NCI-H146 treated with DMSO at 0.1 percent for 48 hours (cell line): ENCODE measurements around the gene CTBP1.

ENCODE experiments used
- DNase-seq: peaks from one replicate; lab custom pipeline; 2025; ENCODE audit not compliant: unreplicated experiment; lab: John Stamatoyannopoulos, UW

CTBP1 gene

GRCh38 chr4:1177274-1178141 is 71.4 kb downstream of the CTBP1 start:
- DNase-seq, result no peak

- no peak for DNase-seq
Measured at GRCh38 chr4:1176398-1177273, 72.3 kb downstream of the CTBP1 start.

GRCh38 chr4:1175635-1176229 is 73.2 kb downstream of the CTBP1 start:
- no peak for DNase-seq

GRCh38 chr4:1174941-1175634 is 73.8 kb downstream of the CTBP1 start:
- DNase-seq, result no peak

DNA sequence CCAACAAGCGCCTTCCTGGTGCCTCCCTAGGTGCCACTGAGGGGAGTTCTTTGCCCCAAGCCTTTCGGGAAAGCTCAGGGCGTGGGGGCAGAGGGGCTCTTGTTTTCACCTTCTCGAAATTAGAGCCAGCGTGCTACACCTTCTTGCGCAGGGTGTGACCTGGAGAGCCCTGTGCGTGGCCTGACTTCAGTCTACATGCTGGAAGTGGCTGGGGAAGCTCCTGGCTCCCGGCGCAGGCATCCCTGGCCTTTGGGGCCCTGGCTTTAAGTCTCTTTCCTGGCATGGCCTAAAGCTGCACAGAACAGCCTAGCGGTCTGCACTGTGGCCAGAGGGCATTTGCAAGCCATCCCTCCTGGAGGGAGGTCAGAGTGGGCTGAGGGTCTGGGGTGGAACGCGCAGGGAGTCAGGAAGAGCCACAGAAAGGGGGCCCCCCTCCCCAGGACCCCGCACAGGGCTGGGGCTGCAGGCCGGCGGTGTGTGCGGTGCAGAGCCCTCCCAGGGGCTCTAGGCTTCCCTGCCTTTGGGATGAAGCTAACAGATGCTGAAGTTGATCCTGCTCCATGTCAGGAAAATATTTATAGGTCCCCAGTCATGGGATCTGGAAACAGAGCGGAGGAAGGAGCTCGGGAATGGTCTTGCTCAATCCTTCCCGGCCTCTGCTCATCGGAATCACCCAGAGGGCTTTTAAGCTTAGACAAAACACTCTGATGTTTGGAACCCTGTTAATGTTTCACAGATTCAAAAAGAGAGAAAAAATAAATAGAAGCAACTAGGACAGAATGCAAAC is 75.8 kb downstream of the CTBP1 start:
- no peak for DNase-seq

DNA sequence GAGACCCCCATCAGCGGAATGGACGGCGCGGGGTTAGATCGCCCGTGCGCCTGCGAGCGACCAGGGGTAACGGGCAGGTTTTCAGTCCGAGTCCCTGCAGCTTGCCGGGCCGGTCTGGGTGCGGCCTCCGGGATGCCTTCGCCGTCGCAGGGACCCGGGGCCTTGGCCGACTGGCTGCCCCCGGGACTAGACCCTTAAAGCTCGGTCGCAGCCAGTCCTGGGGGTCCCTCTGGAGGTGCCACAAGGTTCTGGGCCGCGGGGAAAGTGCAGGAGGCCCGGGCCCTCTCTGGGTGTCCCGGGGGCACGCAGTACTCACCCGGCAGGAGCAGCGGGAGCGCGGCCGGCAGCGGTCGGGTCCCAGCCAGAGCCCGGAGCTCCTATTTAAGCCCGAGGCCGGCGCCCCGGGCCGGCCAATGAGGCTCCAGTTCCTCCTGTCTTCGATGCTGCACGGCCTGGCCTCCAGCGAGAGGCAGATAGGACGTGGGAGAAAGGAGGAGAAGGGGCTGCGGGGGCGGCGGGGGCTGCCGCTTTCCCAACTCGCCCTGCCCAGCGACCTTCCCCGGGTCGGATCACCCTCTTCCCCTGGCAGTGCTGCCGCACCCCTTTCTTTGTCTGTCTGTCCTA is 76.6 kb downstream of the CTBP1 start, which contains the start of gene SPON2:
Gene SPON2, minus strand, starts transcription at position 356 of the 624 bp plus-strand sequence.
- DNase-seq, result no peak

DNA sequence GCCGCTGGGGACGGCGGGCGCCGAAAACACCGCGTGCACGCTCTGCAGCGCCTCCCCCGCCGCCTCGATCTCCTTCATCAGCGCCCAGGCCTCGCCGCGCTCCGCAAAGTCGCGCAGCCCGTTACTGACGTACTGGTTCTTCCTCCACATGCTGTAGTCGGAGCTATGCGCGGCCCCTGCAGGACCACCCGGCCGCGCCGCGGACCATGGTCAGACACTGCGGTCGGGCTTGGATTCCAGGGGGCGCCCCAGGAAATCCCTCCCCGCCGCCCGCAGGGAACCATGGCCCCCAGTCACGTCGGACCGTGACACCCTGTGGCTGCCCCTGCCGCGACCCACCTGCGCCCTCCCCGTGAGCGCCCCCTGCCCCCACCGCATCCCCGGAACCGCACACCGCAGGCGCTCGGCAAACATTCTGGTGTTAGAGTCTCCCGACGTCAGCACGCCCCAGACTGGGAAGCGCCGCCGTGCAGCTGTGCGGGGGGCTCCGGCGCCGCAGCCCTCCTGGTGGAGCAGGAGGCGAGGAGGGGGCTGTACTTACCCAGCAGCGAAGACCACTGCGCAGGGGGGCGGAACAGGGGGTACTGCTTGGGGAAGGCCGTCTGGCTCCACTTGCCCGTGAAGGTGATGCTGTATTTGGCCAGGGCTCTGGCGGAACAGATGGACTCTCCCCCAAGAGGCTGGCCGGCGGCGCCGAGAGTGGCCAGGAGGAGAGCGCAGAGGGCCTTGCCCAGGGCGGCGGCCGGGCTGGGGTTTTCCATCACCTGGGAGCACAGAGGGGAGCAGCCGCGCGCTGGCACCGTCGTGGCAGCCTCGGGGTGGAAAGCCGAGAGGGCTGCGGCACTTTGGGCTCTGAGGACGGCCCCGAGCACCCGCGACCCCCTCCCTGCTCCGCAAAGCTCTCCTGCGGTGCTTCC is 77.4 kb downstream of the CTBP1 start:
- DNase-seq, result no peak

GRCh38 chr4:1170976-1171310 is 78.0 kb downstream of the CTBP1 start:
- no peak for DNase-seq

DNA sequence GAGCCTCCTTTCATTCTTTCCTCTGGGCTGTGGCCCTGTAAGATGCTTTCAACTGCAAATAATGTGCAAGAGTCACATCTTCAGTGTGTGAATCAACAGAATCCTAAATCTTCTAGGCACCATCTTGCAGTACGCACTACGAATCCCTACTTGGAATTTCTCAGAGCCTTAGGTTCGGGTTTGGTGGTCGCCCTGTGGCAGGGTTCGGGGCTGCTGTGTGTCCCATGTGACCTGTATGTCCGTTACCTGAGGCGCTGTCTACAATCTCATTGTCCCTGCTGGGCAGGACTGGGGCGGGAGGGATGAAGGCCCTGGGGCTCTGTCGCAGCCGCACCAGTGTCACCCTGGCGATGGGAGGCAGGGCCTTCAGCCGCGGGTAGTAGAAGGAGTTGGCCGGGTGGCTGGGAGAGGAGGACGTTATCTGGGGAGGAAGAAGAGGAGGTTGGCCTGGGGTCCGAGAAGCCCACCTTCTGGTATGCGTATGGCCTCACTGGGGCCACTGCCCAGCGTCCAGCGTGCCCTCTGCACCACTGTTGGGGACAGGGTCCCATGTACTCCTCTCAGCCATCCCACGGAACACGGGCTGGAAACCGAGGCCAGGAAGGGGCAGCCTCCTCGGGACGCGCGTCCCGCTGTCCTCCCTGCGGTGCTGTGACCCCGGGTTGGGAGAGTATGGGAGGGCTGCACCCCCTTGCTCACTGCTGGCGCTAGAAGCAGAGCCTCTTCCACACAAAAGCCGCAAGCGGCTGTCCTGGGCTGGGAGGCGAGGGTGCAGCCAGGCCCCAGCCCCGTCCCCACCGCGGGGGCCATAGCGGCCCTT is 78.6 kb downstream of the CTBP1 start:
- no peak for DNase-seq

DNA sequence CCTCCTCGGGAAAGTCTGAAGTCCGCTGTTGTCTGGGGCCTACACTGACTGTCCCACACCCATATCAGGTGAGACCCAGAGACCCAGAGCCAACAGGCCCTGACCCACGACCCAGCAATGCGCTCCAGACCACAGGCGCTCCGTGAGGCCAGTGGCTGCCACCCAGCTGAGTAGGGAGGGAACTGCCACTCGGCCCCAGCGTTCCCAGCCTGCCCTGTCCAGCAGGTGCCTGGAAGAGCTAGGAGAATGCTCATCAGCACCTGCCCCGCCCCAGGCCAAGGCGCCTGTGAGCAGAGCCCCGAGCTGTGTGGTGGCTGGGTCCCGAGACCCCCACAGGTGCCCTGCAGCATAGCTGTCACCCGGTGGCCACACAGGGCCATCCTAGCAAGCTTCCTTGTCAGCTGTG is 79.2 kb downstream of the CTBP1 start:
- no peak for DNase-seq

DNA sequence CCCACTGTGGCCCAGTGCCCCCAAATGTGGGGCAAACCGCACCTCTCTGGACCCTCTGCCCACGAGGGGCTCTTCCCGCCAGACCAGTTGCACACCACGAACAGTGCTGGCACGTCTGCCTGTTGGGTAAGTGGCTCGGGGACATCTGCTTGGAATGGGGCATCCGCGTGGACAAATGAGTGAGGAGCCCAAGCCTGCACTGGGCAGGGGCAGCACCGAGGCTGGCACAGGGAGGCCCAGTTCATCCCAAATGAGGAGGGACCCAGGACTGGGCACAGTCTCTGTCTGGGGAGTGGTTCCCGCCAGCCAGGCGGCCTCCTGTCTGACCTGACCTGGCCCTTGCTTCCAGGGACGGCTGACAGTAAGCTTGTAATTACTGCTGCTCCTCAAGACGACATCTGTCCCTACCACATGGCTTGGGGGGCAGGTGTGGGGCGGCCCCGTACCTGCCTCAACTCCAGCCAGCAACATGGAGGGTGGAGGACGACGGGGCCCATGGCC is 79.7 kb downstream of the CTBP1 start:
- no peak for DNase-seq

DNA sequence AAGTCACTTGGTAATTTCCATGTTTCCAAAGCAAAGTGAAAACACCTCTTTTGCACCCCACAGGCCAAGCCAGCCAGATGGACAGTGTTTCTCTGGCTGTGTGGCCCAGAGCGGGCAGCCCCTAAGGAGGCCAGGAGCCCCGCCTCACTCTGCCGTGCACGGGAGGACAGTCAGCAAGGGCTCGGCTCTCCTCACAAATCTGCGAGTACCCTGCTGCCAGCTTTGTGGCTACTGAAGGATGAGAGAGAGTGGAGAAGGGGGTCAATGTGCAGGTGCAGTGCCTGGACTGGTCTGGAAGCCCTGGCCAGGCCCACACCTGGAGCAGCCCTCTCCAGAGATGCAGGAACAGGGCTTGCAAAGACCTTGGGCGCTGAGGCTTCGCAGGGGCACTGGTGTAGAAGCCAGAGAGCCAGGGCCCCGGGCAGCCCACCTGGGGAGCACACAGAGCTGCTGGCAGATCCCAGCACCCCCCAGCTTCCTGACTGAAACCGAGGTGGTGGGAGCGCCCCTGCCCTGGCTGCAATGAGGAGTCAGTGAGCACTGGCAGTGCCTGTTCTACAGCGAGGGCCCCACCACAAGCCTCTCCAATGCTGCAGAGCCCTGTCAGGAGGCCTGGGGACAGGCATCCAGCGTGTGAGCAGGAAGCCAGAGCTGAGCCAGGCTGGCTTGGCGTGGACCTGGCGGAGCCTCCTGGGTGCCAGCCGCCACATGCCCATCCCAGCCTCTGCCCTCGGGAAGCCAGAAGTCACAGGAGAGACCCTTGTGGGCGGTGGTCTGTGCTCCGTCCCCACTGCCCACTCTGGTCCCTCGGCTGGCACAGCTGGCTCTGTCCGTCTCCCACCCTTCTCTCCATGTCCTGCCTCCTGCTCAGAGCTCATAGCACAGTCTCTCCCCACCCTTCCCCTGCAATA is 80.5 kb downstream of the CTBP1 start:
- no peak for DNase-seq

- DNase-seq, result peak; percentile 21
Measured at GRCh38 chr4:1167244-1167949, 81.5 kb downstream of the CTBP1 start.

DNA sequence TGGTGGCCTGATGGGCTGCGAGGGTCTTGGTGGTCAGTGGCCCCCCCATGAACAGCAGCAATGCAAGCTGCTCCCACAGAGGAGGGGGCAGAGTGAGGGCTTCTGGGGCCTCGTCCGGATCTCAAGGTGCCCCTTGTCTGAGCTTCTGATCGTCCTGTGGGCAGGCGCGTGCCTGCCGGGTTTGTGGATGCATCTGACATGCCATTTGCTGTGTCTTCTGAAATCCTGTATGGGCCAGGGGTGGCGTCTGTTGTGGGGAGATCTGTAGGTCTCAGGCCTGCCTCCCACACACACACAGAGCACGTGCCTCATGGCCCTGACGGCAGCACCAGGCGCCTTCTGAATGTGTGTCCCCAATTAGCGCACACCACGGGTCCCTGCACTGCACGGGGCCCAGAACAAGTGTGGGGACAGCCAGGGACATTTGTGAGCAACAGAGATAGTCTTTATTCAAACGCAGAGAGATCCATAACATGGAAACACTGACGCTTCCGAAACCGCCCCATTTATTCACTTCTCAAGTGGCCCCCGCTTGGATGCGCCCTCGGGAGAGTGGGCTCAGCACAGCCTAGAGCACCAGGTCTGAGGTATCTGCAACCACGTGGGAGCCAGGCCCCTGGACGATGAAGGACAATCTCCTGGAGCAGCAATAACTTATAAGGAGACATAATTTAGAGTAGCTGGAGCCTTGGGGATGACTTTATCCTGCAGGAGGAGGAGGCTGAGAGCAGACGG is 82.3 kb downstream of the CTBP1 start:
- DNase-seq, result no peak

GRCh38 chr4:1164956-1165545 is 83.9 kb downstream of the CTBP1 start:
- no peak for DNase-seq
